HEK293 (cell line): ENCODE data around the gene ZNF394.
A peak's percentile ranks its signal among the peaks of the same experiment; 100 is the strongest.

Experiments
- BCL11A ChIP-seq: fragments of 450-650 bp; formaldehyde crosslinking; IDR thresholded peaks from 2 replicates; pipeline ENCODE4 v1.5.1; 2016; ENCODE audit warnings: low read depth, missing biosample characterization, missing genetic modification characterization
- BCL6B ChIP-seq: fragments of 450-650 bp; formaldehyde crosslinking; IDR thresholded peaks from 2 replicates; pipeline ENCODE4 v1.5.1; 2017; ENCODE audit warnings: missing biosample characterization, missing genetic modification characterization
- SETDB1 ChIP-seq: IDR thresholded peaks from one replicate; pipeline ENCODE4 v1.6.1; 2017; ENCODE audit warnings: mild to moderate bottlenecking, low read length, moderate library complexity, mixed read lengths; ENCODE audit not compliant: insufficient read length
- TSHZ1 ChIP-seq: fragments of 450-650 bp; formaldehyde crosslinking; IDR thresholded peaks from 2 replicates; pipeline ENCODE4 v1.5.1; 2016; ENCODE audit warnings: missing biosample characterization, missing genetic modification characterization, borderline replicate concordance
- ZFP3 ChIP-seq: fragments of 450-650 bp; formaldehyde crosslinking; IDR thresholded peaks from 2 replicates; pipeline ENCODE4 v1.5.1; 2016; ENCODE audit warnings: low read depth, missing biosample characterization, missing genetic modification characterization
- ZFP37 ChIP-seq: fragments of 450-650 bp; formaldehyde crosslinking; IDR thresholded peaks from 2 replicates; pipeline ENCODE4 v1.5.1; 2016; ENCODE audit warnings: missing biosample characterization, missing genetic modification characterization
- ZFP41 ChIP-seq: fragments of 450-650 bp; formaldehyde crosslinking; IDR thresholded peaks from 2 replicates; pipeline ENCODE4 v1.5.1; 2016; ENCODE audit warnings: missing biosample characterization, missing genetic modification characterization, borderline replicate concordance
- ZNF112 ChIP-seq: fragments of 450-650 bp; formaldehyde crosslinking; IDR thresholded peaks from 2 replicates; pipeline ENCODE4 v1.5.0; 2017; ENCODE audit warnings: missing biosample characterization, missing genetic modification characterization
- ZNF280D ChIP-seq: fragments of 450-650 bp; formaldehyde crosslinking; IDR thresholded peaks from 2 replicates; pipeline ENCODE4 v1.5.1; 2016; ENCODE audit warnings: missing biosample characterization, missing genetic modification characterization
- ZNF416 ChIP-seq: fragments of 450-650 bp; formaldehyde crosslinking; IDR thresholded peaks from 2 replicates; pipeline ENCODE4 v1.5.1; 2016; ENCODE audit warnings: missing biosample characterization, missing genetic modification characterization
- ZNF518A ChIP-seq: fragments of 450-650 bp; formaldehyde crosslinking; conservative IDR thresholded peaks from 2 replicates; pipeline ENCODE4 v1.5.1; 2016; ENCODE audit warnings: low read depth, missing biosample characterization, missing genetic modification characterization
- ZNF585B ChIP-seq: fragments of 450-650 bp; formaldehyde crosslinking; IDR thresholded peaks from 2 replicates; pipeline ENCODE4 v1.5.1; 2016; ENCODE audit warnings: missing biosample characterization, missing genetic modification characterization
- ZNF596 ChIP-seq: fragments of 450-650 bp; IDR thresholded peaks from 2 replicates; pipeline ENCODE4 v1.5.0; 2018; ENCODE audit warnings: missing biosample characterization, mild to moderate bottlenecking, missing genetic modification characterization, moderate library complexity

Gene ZNF394

GRCh38 chr7:99531354-99531765 lies 31.3 kb upstream of the ZNF394 start (continued):
- TF ChIP-seq ZNF585B (tag by site-specific recombination): no peak
- TF ChIP-seq ZNF596 (tag by site-specific recombination): no peak
- peak; percentile 99 for TF ChIP-seq SETDB1
- no peak for TF ChIP-seq ZFP41 (tag by site-specific recombination)
- TF ChIP-seq ZNF518A: 0 out of 2 replicates have a peak, but pooled peaks have one; percentile 30
- TF ChIP-seq ZNF416 (tag by site-specific recombination): no peak
- TF ChIP-seq TSHZ1 (tag by site-specific recombination): no peak
- TF ChIP-seq BCL6B (tag by site-specific recombination): no peak
- no peak for TF ChIP-seq ZFP3 (tag by site-specific recombination)
- peak; percentile 95 for TF ChIP-seq ZNF280D
- no peak for TF ChIP-seq BCL11A (tag by site-specific recombination)
- no peak for TF ChIP-seq ZNF112 (tag by site-specific recombination)
- TF ChIP-seq ZFP37 (tag by site-specific recombination): no peak
